GM19372 (cell line): ENCODE results near the gene PLEKHA6.

ENCODE experiments used
- ATAC-seq: cut with Tn5 transposase; IDR thresholded peaks from one replicate; pipeline ENCODE4 v1.9.1; 2021; ENCODE audit warnings: mild to moderate bottlenecking, low read depth, moderate library complexity; ENCODE audit not compliant: unreplicated experiment

Gene PLEKHA6

GRCh38 chr1:204169858-204170257 is 189.9 kb downstream of the PLEKHA6 start:
- ATAC-seq, result no peak
